SK-N-SH treated with all-trans-retinoic acid at 6 μM for 48 hours (cell line): Measurements from ENCODE around the gene MGME1.

ENCODE experiments used
- ATAC-seq: fragments of 200-7000 bp; cut with Tn5 transposase; 3 replicates; pipeline ENCODE4 v1.9.1; 2020; ENCODE audit warnings: mild to moderate bottlenecking, moderate library complexity
- ARNTL ChIP-seq: fragments of 450-650 bp; formaldehyde crosslinking; IDR thresholded peaks from 2 replicates; pipeline ENCODE4 v1.5.0; 2020; ENCODE audit warnings: low read depth, mild to moderate bottlenecking, moderate library complexity, borderline replicate concordance
- BACH2 ChIP-seq: fragments of 250-450 bp; sonication (Bioruptor Pico); IDR thresholded peaks from 2 replicates; pipeline ENCODE4 v1.9.0; 2021; ENCODE audit warnings: mild to moderate bottlenecking, borderline replicate concordance
- ESRRG ChIP-seq: fragments of 250-450 bp; sonication (Bioruptor Pico); IDR thresholded peaks from 2 replicates; pipeline ENCODE4 v1.6.1; 2021; ENCODE audit warnings: mild to moderate bottlenecking
- GLIS3 ChIP-seq: fragments of 250-450 bp; sonication (Bioruptor Pico); IDR thresholded peaks from 2 replicates; pipeline ENCODE4 v1.5.0; 2020; ENCODE audit warnings: mild to moderate bottlenecking, moderate library complexity
- ISL1 ChIP-seq: fragments of 250-450 bp; sonication (Bioruptor Pico); IDR thresholded peaks from 2 replicates; pipeline ENCODE4 v2.1.2; 2022; ENCODE audit warnings: mild to moderate bottlenecking, moderate library complexity
- OSR1 ChIP-seq: fragments of 250-450 bp; sonication (Bioruptor Pico); IDR thresholded peaks from 2 replicates; pipeline ENCODE4 v1.8.0; 2022; ENCODE audit warnings: moderate library complexity, mild to moderate bottlenecking, inconsistent platforms
- PPARA ChIP-seq: fragments of 250-450 bp; sonication (Bioruptor Pico); IDR thresholded peaks from 2 replicates; pipeline ENCODE4 v1.5.0; 2020; ENCODE audit warnings: mild to moderate bottlenecking, borderline replicate concordance
- SNAI2 ChIP-seq: fragments of 250-450 bp; sonication (Bioruptor Pico); IDR thresholded peaks from 2 replicates; pipeline ENCODE4 v1.5.0; 2020; ENCODE audit warnings: mild to moderate bottlenecking, moderate library complexity
- TCF4 ChIP-seq: fragments of 250-450 bp; sonication (Bioruptor Pico); IDR thresholded peaks from 2 replicates; pipeline ENCODE4 v1.8.0; 2021; ENCODE audit warnings: mild to moderate bottlenecking, moderate library complexity, borderline replicate concordance
- TOX ChIP-seq: fragments of 250-450 bp; sonication (Bioruptor Pico); IDR thresholded peaks from 2 replicates; pipeline ENCODE4 v1.8.0; 2021; ENCODE audit warnings: mild to moderate bottlenecking, moderate library complexity, borderline replicate concordance
- ZC3H10 ChIP-seq: fragments of 250-450 bp; sonication (Bioruptor Pico); IDR thresholded peaks from 2 replicates; pipeline ENCODE4 v1.5.1; 2021; ENCODE audit warnings: mild to moderate bottlenecking, moderate library complexity
- ZFP3 ChIP-seq: fragments of 250-450 bp; sonication (Bioruptor Pico); IDR thresholded peaks from 2 replicates; pipeline ENCODE4 v1.5.0; 2020; ENCODE audit warnings: mild to moderate bottlenecking, moderate library complexity
- ZFP30 ChIP-seq: fragments of 450-650 bp; formaldehyde crosslinking; IDR thresholded peaks from 2 replicates; pipeline ENCODE4 v1.5.0; 2022; ENCODE audit warnings: mild to moderate bottlenecking, moderate library complexity
- ZNF565 ChIP-seq: fragments of 450-650 bp; formaldehyde crosslinking; conservative IDR thresholded peaks from 2 replicates; pipeline ENCODE4 v1.5.0; 2020; ENCODE audit warnings: low read depth, mild to moderate bottlenecking, moderate library complexity
- ZNF70 ChIP-seq: fragments of 450-650 bp; formaldehyde crosslinking; IDR thresholded peaks from 2 replicates; pipeline ENCODE4 v1.5.0; 2020; ENCODE audit warnings: mild to moderate bottlenecking, moderate library complexity
- ZNF8 ChIP-seq: fragments of 450-650 bp; formaldehyde crosslinking; IDR thresholded peaks from 2 replicates; pipeline ENCODE4 v1.5.0; 2020; ENCODE audit warnings: mild to moderate bottlenecking, moderate library complexity
- TF ChIP-seq, protein P1 (sequence below): fragments of 250-450 bp; sonication (Bioruptor Pico); IDR thresholded peaks from 2 replicates; pipeline ENCODE4 v1.5.0; 2020; ENCODE audit warnings: mild to moderate bottlenecking, moderate library complexity
- TF ChIP-seq, protein P2 (sequence below): fragments of 250-450 bp; sonication (Bioruptor Pico); IDR thresholded peaks from 2 replicates; pipeline ENCODE4 v1.5.1; 2020; ENCODE audit warnings: low read depth, mild to moderate bottlenecking, moderate library complexity
- TF ChIP-seq, protein P3 (sequence below): fragments of 250-450 bp; sonication (Bioruptor Pico); IDR thresholded peaks from 2 replicates; pipeline ENCODE4 v1.8.0; 2021; ENCODE audit warnings: low read depth, mild to moderate bottlenecking, moderate library complexity, borderline replicate concordance
- TF ChIP-seq, protein P4 (sequence below): fragments of 250-450 bp; sonication (Bioruptor Pico); IDR thresholded peaks from 2 replicates; pipeline ENCODE4 v1.8.0; 2020; ENCODE audit warnings: mild to moderate bottlenecking, moderate library complexity, borderline replicate concordance

The MGME1 gene

GRCh38 chr20:17935186-17935585, 33.6 kb upstream of the MGME1 start:
- TF ChIP-seq TOX (CRISPR knock-in tag): no peak
- TF ChIP-seq, protein P1, sequence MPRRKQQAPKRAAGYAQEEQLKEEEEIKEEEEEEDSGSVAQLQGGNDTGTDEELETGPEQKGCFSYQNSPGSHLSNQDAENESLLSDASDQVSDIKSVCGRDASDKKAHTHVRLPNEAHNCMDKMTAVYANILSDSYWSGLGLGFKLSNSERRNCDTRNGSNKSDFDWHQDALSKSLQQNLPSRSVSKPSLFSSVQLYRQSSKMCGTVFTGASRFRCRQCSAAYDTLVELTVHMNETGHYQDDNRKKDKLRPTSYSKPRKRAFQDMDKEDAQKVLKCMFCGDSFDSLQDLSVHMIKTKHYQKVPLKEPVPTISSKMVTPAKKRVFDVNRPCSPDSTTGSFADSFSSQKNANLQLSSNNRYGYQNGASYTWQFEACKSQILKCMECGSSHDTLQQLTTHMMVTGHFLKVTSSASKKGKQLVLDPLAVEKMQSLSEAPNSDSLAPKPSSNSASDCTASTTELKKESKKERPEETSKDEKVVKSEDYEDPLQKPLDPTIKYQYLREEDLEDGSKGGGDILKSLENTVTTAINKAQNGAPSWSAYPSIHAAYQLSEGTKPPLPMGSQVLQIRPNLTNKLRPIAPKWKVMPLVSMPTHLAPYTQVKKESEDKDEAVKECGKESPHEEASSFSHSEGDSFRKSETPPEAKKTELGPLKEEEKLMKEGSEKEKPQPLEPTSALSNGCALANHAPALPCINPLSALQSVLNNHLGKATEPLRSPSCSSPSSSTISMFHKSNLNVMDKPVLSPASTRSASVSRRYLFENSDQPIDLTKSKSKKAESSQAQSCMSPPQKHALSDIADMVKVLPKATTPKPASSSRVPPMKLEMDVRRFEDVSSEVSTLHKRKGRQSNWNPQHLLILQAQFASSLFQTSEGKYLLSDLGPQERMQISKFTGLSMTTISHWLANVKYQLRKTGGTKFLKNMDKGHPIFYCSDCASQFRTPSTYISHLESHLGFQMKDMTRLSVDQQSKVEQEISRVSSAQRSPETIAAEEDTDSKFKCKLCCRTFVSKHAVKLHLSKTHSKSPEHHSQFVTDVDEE (CRISPR knock-in tag): no peak
- TF ChIP-seq, all 23 proteins: peak for 0
- ATAC-seq: no peak

DNA sequence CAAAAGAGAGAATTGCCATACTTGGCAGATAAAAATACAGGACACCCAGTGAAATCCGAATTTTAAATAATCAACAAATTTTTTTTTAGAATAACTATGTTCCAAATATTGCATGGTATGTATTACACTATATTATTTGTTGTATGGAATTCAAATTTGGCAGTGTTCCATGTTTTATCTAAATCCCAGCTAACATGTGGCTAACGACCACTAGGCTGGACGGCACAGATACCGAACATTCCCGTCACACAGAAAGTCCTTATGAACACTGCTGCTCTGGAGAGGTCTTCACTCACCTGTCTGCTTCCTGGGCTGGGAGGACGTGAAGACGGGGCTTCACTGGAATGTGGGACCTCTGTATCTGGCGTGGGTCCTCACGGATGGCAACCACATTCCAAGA, 33.1 kb upstream of the MGME1 start:
- TF ChIP-seq PPARA (CRISPR knock-in tag) (no peak), OSR1 (CRISPR knock-in tag) (no peak), TCF4 (CRISPR knock-in tag) (no peak), ZFP30 (no peak), SNAI2 (CRISPR knock-in tag) (no peak), TOX (CRISPR knock-in tag) (no peak)
- ATAC-seq: no peak

- no peak for TF ChIP-seq ZNF8 (CRISPR knock-in tag)
- no peak for TF ChIP-seq ZNF565 (CRISPR knock-in tag)
- TF ChIP-seq ZFP30: no peak
- TF ChIP-seq TCF4 (CRISPR knock-in tag): no peak
- TF ChIP-seq SNAI2 (CRISPR knock-in tag): no peak
- TF ChIP-seq, protein P2, sequence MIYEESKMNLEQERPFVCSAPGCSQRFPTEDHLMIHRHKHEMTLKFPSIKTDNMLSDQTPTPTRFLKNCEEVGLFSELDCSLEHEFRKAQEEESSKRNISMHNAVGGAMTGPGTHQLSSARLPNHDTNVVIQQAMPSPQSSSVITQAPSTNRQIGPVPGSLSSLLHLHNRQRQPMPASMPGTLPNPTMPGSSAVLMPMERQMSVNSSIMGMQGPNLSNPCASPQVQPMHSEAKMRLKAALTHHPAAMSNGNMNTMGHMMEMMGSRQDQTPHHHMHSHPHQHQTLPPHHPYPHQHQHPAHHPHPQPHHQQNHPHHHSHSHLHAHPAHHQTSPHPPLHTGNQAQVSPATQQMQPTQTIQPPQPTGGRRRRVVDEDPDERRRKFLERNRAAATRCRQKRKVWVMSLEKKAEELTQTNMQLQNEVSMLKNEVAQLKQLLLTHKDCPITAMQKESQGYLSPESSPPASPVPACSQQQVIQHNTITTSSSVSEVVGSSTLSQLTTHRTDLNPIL: no peak
- TF ChIP-seq ZFP3: no peak
- TF ChIP-seq BACH2 (CRISPR knock-in tag): no peak
- TF ChIP-seq ZC3H10 (CRISPR knock-in tag): no peak
- no peak for TF ChIP-seq ZNF70
- TF ChIP-seq ARNTL: no peak
- TF ChIP-seq ISL1 (CRISPR knock-in tag): no peak
- TF ChIP-seq, all 23 proteins: peak for 0
- ATAC-seq: no peak
Observed at GRCh38 chr20:17936286-17936760, 32.5 kb upstream of the MGME1 start.

GRCh38 chr20:17936761-17937732, 31.8 kb upstream of the MGME1 start:
- TF ChIP-seq SNAI2 (CRISPR knock-in tag) (no peak), ISL1 (CRISPR knock-in tag) (no peak), ZNF8 (CRISPR knock-in tag) (no peak), ZFP3 (no peak), BACH2 (CRISPR knock-in tag) (no peak), OSR1 (CRISPR knock-in tag) (no peak), ZC3H10 (CRISPR knock-in tag) (no peak), ESRRG (CRISPR knock-in tag) (no peak), ARNTL (no peak), TCF4 (CRISPR knock-in tag) (no peak), ZNF70 (no peak), PPARA (CRISPR knock-in tag) (no peak), GLIS3 (CRISPR knock-in tag) (no peak), ZFP30 (no peak)
- TF ChIP-seq, protein P3, sequence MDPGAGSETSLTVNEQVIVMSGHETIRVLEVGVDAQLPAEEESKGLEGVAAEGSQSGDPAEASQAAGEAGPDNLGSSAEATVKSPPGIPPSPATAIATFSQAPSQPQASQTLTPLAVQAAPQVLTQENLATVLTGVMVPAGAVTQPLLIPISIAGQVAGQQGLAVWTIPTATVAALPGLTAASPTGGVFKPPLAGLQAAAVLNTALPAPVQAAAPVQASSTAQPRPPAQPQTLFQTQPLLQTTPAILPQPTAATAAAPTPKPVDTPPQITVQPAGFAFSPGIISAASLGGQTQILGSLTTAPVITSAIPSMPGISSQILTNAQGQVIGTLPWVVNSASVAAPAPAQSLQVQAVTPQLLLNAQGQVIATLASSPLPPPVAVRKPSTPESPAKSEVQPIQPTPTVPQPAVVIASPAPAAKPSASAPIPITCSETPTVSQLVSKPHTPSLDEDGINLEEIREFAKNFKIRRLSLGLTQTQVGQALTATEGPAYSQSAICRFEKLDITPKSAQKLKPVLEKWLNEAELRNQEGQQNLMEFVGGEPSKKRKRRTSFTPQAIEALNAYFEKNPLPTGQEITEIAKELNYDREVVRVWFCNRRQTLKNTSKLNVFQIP (CRISPR knock-in tag): no peak
- TF ChIP-seq, protein P2: no peak
- TF ChIP-seq, protein P4, sequence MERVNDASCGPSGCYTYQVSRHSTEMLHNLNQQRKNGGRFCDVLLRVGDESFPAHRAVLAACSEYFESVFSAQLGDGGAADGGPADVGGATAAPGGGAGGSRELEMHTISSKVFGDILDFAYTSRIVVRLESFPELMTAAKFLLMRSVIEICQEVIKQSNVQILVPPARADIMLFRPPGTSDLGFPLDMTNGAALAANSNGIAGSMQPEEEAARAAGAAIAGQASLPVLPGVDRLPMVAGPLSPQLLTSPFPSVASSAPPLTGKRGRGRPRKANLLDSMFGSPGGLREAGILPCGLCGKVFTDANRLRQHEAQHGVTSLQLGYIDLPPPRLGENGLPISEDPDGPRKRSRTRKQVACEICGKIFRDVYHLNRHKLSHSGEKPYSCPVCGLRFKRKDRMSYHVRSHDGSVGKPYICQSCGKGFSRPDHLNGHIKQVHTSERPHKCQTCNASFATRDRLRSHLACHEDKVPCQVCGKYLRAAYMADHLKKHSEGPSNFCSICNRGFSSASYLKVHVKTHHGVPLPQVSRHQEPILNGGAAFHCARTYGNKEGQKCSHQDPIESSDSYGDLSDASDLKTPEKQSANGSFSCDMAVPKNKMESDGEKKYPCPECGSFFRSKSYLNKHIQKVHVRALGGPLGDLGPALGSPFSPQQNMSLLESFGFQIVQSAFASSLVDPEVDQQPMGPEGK: no peak
- TF ChIP-seq, protein P1 (CRISPR knock-in tag): no peak
- ATAC-seq: peak; percentile 7
